Effector memory CD8-positive, alpha-beta T cell (primary cell): ENCODE data around the gene FMN1.

Source experiments
- ATAC-seq: fragments of 150-1000 bp; cut with Tn5 transposase; replicated peaks from 2 replicates; pipeline ENCODE4 v1.10.0; 2021; ENCODE audit warnings: mild to moderate bottlenecking, moderate library complexity
- DNase-seq, 3 experiments: peaks; one replicate each; pipeline ENCODE4 v3.0.0; 2021
- H3K27ac Mint-ChIP-seq, 2 donors: one replicate each; pipeline ENCODE4 v1.8.0; 2022; ENCODE audit warnings: mild to moderate bottlenecking in 2 of 2, mixed read lengths in 2 of 2, moderate library complexity in 2 of 2
- H3K27me3 Mint-ChIP-seq, 2 donors: one replicate each; pipeline ENCODE4 v1.8.0; 2022; ENCODE audit warnings: mixed read lengths in 2 of 2
- H3K36me3 Mint-ChIP-seq: one replicate; pipeline ENCODE4 v1.8.0; 2022; ENCODE audit warnings: mild to moderate bottlenecking, moderate library complexity, mixed read lengths; ENCODE audit not compliant: insufficient read depth
- H3K4me1 Mint-ChIP-seq, 2 donors: one replicate each; pipeline ENCODE4 v1.8.0; 2022; ENCODE audit warnings: low read depth in 2 of 2, mixed read lengths in 2 of 2
- H3K4me3 Mint-ChIP-seq, 2 donors: one replicate each; pipeline ENCODE4 v1.8.0; 2022; ENCODE audit warnings: mild to moderate bottlenecking in 2 of 2, mixed read lengths in 2 of 2, moderate library complexity in 2 of 2
- H3K9me3 Mint-ChIP-seq, 2 donors: one replicate each; pipeline ENCODE4 v1.8.0; 2022; ENCODE audit warnings: mixed read lengths in 2 of 2
- total RNA-seq, 9 experiments: gene quantifications; one replicate each; lab custom pipeline; 2026; lab: John Stamatoyannopoulos, UW

Gene FMN1, protein sequence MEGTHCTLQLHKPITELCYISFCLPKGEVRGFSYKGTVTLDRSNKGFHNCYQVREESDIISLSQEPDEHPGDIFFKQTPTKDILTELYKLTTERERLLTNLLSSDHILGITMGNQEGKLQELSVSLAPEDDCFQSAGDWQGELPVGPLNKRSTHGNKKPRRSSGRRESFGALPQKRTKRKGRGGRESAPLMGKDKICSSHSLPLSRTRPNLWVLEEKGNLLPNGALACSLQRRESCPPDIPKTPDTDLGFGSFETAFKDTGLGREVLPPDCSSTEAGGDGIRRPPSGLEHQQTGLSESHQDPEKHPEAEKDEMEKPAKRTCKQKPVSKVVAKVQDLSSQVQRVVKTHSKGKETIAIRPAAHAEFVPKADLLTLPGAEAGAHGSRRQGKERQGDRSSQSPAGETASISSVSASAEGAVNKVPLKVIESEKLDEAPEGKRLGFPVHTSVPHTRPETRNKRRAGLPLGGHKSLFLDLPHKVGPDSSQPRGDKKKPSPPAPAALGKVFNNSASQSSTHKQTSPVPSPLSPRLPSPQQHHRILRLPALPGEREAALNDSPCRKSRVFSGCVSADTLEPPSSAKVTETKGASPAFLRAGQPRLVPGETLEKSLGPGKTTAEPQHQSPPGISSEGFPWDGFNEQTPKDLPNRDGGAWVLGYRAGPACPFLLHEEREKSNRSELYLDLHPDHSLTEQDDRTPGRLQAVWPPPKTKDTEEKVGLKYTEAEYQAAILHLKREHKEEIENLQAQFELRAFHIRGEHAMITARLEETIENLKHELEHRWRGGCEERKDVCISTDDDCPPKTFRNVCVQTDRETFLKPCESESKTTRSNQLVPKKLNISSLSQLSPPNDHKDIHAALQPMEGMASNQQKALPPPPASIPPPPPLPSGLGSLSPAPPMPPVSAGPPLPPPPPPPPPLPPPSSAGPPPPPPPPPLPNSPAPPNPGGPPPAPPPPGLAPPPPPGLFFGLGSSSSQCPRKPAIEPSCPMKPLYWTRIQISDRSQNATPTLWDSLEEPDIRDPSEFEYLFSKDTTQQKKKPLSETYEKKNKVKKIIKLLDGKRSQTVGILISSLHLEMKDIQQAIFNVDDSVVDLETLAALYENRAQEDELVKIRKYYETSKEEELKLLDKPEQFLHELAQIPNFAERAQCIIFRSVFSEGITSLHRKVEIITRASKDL (N-terminal part only)
- 0 to 19.4 (median 1.8) reads per million in 9 experiments for total RNA-seq

DNA sequence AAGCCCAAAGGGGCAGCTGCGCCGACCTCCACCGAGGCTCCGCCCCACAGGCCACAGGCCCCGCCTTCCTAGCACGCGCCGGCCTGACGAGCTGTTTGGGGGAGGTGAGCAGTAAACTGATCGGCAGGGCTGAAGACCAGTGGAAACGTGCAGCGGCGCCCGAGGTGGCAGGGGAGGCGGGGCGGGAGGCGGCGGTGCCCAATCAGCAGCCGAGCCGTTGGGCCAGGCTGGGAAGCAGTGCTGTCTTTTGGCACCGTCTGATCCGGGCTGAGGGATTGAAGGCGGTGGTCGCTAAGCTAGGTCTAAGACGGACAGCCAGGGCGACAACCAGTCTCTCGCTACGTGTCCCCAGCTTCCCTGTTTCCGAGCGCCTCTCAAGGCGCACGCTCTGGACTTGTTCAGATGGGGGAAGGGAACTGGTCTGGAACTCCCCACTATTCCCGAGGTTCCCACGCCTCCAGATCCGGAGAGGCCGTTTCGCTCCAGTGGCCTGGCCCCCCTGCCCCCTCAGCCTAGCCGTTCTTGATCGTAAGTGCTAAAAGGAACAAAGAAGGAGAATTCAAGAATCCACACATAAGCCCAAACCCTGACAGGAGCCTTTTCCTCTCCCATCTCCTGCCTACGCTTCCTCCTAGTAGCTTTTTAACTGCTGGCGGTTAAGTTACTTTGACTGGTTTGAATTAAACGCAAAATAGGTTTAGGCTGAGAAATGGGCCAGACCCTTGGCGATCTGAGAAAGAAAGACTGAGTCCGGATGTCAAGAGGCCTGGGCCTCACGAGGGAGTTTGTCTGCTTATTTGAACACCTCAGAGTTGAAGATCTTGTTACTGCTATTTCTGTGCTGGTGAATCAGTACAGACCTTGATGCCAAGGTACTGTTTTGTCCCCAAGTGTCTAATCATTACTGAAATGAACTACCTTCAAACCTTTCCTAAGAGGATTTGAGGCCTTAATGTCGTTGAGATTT is at the start of gene FMN1:
FMN1 (minus strand) TSS at position 11 of the 967 bp plus-strand sequence. CDS start 39,800 bp downstream, outside the sequence.
- peak; percentile 99 for ATAC-seq
- Mint-ChIP-seq H3K27me3 (peaks cover 0 to 28% of the 10 kb centered on the region in 2 donors), H3K36me3 (no peaks in the 10 kb centered on the region), H3K9me3 (no peaks in the 10 kb centered on the region), H3K4me3 (peak within 1 kb of the TSS; percentile 67 to 76), H3K4me1 (peaks cover 5 to 6% of the 10 kb centered on the region in 2 donors), H3K27ac (no peak within 1 kb of the TSS)
- peak; percentile 61 to 72 (median 72) for DNase-seq

DNA sequence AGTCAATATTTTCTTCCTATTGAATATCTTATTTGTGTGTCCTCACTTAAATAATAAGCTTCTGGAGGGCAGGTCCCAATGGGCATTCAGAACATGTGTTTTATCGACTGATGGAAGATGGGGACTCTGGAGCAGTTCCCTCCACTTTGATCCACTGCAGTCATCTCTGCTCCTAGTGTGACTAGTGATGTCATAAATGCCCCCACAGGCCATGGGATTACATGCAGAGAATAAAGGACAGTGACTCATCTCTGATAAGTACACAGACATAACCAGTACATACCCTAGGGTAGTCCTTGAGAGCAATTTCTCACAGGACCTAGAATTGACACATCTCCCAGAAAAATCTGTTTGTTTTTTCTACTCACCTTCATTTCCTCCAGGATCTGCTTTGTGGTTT is 49.4 kb upstream of the FMN1 start:
- Mint-ChIP-seq H3K4me3 (no peak overlapping the region), H3K36me3 (no peaks in the 10 kb centered on the region), H3K9me3 (no peaks in the 10 kb centered on the region), H3K27ac (no peak overlapping the region), H3K27me3 (peaks cover 0 to 16% of the 10 kb centered on the region in 2 donors), H3K4me1 (no peaks in the 10 kb centered on the region)
- DNase-seq (no peak), ATAC-seq (no peak)

DNA sequence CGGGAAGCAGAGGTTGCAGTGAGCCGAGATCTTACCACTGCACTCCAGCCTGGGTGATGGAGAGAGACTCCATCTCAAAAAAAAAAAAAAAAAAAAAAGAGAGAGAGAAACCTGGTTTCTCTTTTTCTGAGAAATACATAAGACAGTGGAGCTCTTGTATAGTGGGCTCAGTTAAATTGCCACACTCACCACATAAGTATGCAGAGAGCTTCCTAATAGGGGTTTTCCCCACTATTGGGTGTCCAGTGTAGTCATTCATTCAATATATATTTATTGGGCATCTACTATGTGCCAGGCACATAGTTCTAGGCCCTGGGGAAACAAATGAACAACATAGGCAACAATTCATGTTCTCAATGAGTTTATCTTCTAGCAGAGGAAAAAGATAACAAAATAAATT is 48.9 kb upstream of the FMN1 start:
- ATAC-seq (no peak), DNase-seq (no peak)
- peaks cover 0 to 16% of the 10 kb centered on the region in 2 donors for H3K27me3 Mint-ChIP-seq

DNA sequence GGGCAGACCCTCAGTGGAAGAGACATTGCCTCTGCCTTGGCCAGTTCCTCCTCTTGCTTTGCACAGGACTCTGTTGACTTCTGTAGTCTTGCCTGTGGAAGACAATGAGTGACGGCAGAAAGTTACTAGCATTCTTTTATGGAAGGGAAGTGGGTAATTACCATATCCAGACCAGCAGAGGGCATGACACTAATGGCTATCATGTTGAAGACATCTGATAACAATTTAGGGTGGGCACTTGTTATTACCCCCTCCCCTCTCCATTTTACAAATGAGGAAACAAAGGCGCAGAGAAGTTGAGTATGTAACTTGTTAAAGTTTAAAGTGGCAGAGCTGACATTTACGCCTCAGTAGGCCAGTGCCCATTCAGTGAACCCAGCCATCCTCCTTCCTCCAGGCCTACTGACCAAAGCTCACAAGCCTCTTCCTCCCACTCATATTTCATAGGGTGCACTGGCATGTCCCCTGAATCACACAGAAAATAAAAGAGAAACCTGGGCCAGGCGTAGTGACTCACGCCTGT is 48.2 kb upstream of the FMN1 start:
- DNase-seq (no peak), ATAC-seq (no peak)
- Mint-ChIP-seq H3K27ac (no peak overlapping the region), H3K36me3 (no peaks in the 10 kb centered on the region), H3K4me3 (no peak overlapping the region), H3K4me1 (no peaks in the 10 kb centered on the region), H3K27me3 (peaks cover 0 to 10% of the 10 kb centered on the region in 2 donors), H3K9me3 (no peaks in the 10 kb centered on the region)

More for the DNA sequence above, 48.9 kb upstream of the FMN1 start:
- H3K4me1 Mint-ChIP-seq, result no peaks in the 10 kb centered on the region
- H3K36me3 Mint-ChIP-seq, result no peaks in the 10 kb centered on the region
- no peaks in the 10 kb centered on the region for H3K9me3 Mint-ChIP-seq
- no peak overlapping the region for H3K4me3 Mint-ChIP-seq
- no peak overlapping the region for H3K27ac Mint-ChIP-seq

DNA sequence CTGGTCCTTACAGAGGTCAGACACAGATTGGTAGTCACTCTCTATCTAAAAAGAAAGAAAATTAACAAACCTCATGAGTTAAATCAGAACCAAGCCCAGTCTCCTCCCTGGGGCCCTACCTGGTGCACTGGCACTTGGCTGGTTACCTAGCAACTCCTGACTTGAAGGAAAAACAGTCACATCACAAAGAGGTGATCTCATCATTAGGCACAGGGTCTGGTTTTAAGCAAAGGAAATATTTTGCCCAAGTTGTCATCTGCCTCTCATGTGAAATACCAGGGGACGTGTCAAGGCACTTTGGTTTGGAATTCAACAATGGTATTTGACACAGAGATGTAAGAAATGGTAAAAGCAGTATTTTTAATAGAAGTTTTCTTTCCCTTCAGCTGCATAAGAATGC is 47.7 kb upstream of the FMN1 start:
- no peaks in the 10 kb centered on the region for H3K36me3 Mint-ChIP-seq
- H3K27ac Mint-ChIP-seq, result no peak overlapping the region
- H3K9me3 Mint-ChIP-seq, result no peaks in the 10 kb centered on the region
- no peak for DNase-seq
- H3K4me3 Mint-ChIP-seq, result no peak overlapping the region
- H3K4me1 Mint-ChIP-seq, result no peaks in the 10 kb centered on the region
- ATAC-seq, result no peak
- H3K27me3 Mint-ChIP-seq, result peaks cover 0 to 11% of the 10 kb centered on the region in 2 donors

DNA sequence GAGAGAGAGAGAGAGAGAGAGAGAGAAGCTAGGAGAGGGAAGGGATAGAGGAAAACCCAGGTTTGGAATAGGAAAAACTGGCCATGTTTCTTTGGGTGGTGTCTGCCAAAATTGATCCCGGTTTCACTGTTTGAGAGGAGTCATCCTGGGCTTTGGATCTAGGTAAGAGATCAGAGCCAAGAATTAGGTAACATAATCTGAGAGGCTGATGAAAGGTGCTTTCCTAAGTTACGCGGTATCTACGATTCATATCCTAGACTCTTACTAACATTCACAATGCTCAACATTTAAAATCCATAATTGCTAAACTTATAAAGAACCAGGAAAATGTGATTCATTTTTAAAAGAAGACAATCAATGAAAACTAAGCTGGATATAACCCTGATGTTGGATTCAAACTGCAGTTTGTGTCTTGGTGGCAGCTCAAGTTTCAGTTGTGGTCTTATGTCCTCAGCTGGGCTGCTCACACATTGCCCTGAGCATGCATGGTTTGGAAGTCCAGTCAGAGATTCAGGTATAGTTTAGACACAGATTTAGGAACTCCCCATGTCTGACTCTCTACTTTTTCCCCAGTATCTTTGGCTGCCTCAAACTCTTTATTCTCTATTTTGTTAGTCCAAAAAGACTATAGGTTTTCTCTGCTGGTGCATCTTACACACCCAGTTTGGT is 42.5 kb upstream of the FMN1 start:
- Mint-ChIP-seq H3K27me3 (peaks cover 5 to 22% of the 10 kb centered on the region in 2 donors), H3K9me3 (no peaks in the 10 kb centered on the region), H3K36me3 (no peaks in the 10 kb centered on the region), H3K4me3 (no peak overlapping the region), H3K4me1 (no peaks in the 10 kb centered on the region), H3K27ac (no peak overlapping the region)
- no peak for ATAC-seq
- no peak for DNase-seq

DNA sequence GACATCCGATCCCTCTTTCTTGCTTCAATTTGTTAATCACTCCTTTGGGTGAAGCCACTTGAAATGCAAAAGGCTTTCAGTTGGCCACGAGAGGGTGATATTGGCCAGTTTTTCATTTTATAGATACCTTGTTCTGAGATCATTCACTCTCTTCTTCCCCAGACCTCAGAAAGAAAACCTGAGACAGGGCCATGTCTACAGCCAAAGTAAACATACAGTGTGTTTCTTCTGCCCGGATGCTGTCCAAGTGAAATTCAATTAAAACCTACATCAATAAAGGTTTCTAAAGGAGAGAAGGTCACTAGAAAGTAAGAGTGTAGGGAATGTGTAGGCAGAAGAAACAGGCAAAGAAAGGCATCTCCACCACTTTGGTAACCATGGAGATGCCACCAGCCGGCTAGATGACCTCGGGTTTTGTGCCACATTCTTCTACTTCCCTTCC is 39.5 kb upstream of the FMN1 start:
- Mint-ChIP-seq H3K36me3 (no peaks in the 10 kb centered on the region), H3K27me3 (peaks cover 5 to 22% of the 10 kb centered on the region in 2 donors), H3K27ac (peak overlapping the region in 1 of 2 donors; percentile 10), H3K4me3 (no peak overlapping the region), H3K9me3 (no peaks in the 10 kb centered on the region), H3K4me1 (no peaks in the 10 kb centered on the region)
- ATAC-seq (no peak), DNase-seq (no peak)

DNA sequence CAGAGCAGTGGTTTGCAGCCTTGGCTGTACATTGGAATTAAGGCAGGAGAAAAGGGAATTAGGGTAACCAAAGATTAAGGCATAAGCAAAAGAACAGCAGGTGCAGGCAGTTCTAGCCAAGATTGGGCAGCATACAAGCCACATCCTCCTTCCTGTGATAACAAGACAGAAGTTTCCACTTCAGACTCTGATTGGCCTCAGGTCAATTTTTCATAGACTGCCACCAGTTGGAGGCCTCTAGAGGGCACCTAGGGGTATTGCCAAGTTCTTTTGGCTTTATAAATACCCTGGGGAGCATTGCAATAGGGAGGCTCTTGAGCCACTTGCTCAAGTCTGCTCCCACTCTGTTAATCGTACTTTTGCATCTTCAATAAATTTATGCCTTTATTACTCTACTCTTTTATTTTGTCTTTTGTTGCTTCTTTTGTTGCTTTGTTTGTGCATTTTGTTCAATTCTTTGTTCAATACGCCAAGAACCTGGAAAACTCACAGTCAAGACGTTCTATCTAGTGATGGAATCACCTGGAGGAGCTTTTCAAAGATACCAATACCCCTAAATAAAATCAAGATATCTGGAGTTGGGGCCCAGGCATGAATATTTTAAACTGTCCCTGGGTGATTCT is 32.2 kb upstream of the FMN1 start:
- H3K36me3 Mint-ChIP-seq, result no peaks in the 10 kb centered on the region
- no peak overlapping the region for H3K4me3 Mint-ChIP-seq
- DNase-seq (peak; percentile 1 to 52 (median 51)), ATAC-seq (peak; percentile 99)
- no peak overlapping the region for H3K27ac Mint-ChIP-seq
- peaks cover 0 to 9% of the 10 kb centered on the region in 2 donors for H3K4me1 Mint-ChIP-seq
- no peaks in the 10 kb centered on the region for H3K27me3 Mint-ChIP-seq
- peaks cover 0 to 2% of the 10 kb centered on the region in 2 donors for H3K9me3 Mint-ChIP-seq

DNA sequence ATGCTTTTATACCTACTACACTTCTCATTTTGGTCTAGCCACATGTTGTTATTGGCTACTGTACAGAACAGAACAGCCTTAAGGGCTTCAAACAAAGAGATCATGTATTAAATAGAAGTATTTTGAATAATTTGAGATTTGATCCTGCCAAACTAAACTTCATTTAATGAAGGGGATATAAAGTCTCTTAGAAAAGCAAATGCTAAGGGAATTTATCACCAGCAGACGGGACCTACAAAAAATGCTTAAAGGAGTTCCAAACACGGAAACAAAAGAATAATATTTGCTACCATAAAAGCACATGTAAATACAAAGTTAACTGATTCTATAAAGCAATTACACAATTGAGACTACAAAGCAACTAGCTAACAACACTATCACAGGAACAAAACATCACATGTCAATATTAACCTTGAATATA is 23.6 kb upstream of the FMN1 start:
- no peaks in the 10 kb centered on the region for H3K9me3 Mint-ChIP-seq
- H3K4me1 Mint-ChIP-seq, result no peaks in the 10 kb centered on the region
- H3K27ac Mint-ChIP-seq, result no peak overlapping the region
- H3K4me3 Mint-ChIP-seq, result no peak overlapping the region
- no peak for DNase-seq
- no peaks in the 10 kb centered on the region for H3K36me3 Mint-ChIP-seq
- H3K27me3 Mint-ChIP-seq, result no peaks in the 10 kb centered on the region
- ATAC-seq, result no peak

DNA sequence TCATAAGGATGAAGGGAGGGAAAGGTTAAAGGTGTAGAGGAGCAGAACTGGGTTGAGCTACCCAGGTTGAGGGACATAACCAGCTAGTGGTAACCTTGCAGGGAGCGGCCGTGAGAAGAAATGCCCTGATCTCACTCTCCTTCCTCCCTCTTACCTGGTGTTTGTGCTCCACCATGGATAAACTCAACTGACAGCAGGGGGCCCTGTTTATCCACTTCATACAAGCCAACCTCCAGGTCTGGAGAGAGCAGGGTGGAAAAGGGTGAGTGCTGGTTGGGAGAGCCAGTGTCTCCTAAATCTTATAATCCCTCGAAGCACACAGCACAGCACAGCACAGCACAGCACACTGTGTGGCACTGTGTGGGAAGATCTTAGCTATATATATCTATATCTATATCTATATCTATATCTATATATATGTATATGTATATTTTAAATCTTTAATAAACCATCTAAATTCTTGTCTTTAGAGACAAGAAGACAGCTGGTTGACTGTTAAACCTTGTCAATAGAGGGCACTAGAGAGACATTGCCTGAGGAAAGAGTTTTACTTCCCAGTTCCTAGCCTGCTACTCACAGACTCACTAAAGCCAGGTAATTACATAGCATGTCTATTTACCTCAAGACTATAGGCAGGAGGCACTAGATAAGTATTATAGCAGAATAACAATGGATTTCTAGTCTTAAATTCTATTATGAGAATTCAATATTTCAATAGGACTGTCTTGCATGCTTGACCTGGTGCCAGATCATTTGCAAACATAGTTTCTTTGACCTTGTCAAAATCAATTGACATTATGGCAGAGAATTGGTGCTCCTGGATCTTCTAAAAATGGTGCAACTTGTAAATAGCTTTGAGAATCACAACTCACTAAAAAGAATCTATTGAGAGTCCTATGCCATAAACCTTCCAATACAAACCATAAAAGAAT is 21.7 kb upstream of the FMN1 start:
- ATAC-seq (no peak), DNase-seq (no peak)
- Mint-ChIP-seq H3K9me3 (no peaks in the 10 kb centered on the region), H3K4me3 (no peak overlapping the region), H3K4me1 (no peaks in the 10 kb centered on the region), H3K36me3 (no peaks in the 10 kb centered on the region), H3K27ac (no peak overlapping the region), H3K27me3 (no peaks in the 10 kb centered on the region)
